Stimulated activated CD4-positive, alpha-beta T cell treated with anti-CD3 and anti-CD28 coated beads, Interleukin-4, amount 100 ng/mL, for 4 hours (primary cell): ENCODE data around the gene WNT11.
A peak's percentile ranks its signal among the peaks of the same experiment; 100 is the strongest.

ENCODE experiments used
- DNase-seq, 2 experiments: peaks; one replicate each; pipeline ENCODE4 v3.0.0-alpha.2; 2020

The WNT11 gene

DNA sequence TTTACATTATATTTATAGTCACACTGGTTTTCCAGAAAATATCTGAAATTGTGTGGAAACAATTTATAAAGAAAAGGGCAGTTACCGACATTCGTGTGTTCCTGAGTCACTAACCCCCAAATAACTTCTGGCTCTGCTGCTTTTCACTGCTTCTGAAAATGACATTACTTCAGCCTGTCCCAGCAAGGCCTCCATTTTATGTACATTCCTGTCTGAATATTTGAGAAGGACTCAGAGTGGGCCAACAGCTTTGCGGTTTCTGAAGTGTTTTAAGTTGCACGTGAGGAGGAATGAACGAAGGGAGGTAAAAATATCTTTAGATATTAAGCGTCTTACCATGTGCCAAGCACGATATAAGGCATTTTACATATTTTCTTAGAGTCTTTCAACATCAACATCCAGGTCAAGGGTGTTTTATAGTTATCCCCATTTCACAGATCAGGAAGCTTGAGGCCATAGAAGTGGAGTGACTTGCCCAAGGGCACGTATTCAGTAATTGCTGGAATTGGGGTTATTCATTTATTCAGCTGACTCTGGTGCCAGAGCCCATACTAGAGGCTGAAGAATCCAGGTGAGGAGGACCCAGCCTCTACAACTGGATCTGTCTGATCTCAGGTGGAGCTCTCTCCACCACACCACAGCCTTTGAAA, 30.8 kb upstream of the WNT11 start:
- no peak for DNase-seq

DNA sequence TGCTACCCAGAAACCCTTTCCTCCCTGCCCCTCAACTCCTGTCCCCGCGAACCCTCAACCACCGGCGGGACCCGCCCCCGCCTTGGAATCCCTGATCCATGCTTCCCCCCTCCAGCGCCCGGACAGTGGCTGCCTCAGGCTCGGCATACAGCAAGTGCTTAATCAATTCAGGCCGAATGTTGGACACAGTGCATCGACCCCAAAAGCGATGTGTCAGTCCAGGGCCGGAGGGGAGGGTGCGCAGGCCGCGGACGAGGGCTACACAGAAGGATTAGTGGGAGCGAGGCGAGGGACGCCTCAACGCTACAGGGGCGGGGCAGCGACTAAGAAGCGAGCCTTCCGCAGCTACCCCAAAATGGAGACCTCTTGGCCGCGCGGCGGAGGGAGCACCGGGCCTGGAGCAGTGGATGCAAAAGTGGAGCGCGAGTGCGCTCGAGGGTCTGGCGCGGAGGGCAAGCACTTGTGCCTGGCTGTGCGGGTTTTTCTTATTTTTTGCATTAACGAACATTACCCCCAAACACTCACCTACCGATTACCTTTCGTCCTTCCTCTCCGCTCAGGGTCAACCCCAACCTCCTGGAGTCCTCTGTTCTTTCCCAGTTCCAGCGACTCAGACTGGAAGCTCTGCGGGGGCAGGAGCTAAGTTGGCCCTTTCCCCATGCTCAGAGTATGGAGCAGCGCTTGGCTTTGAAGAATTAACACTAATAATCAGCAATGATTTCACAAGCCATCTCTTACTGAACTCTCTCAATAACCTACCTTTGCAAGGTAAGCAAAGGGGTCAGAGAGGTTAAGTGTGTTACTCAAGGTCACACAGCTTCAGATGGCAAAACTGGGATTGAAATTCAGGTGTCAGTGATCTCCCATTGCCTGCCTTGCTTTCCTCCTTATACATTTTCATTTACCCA, 30.0 kb upstream of the WNT11 start:
- DNase-seq = peak in 1 of 2 experiments; percentile 22

DNA sequence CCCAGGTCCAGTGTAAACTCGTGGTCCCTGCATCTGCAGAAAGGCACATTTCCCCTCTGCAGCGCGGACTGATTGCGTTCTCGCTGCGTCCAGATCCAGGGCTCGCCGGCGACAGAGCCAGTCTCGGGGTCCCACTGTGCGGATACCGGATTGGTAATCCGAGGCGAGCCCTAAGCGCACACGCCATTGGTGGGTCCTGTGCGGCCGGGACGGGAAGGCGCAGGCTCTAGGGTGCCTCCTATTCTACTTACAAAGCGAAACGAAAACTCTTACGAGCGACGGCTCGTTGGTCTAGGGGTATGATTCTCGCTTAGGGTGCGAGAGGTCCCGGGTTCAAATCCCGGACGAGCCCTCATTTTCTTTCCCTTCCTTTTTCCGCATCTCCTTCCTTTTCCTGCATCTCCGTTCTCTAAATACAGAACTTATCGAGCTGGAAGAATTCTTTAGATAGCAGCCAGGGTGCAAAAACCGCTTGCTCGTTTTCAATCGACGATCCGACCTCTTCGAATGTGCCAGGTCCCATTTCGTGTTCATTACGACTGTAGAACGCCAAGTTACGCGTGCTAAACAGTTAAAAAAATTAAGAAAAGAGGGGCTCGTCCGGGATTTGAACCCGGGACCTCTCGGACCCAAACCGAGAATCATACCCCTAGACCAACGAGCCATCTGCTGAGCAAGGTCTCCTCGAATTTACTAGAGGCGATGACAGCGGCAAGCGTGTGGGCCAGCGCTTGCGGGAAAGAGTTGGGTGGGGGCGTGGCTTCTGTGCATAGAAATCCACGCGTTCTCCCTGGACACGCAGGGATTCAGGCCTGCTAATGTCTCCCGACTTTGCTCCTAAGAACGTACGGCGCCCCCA, 29.2 kb upstream of the WNT11 start:
- peak; percentile 88 for DNase-seq

DNA sequence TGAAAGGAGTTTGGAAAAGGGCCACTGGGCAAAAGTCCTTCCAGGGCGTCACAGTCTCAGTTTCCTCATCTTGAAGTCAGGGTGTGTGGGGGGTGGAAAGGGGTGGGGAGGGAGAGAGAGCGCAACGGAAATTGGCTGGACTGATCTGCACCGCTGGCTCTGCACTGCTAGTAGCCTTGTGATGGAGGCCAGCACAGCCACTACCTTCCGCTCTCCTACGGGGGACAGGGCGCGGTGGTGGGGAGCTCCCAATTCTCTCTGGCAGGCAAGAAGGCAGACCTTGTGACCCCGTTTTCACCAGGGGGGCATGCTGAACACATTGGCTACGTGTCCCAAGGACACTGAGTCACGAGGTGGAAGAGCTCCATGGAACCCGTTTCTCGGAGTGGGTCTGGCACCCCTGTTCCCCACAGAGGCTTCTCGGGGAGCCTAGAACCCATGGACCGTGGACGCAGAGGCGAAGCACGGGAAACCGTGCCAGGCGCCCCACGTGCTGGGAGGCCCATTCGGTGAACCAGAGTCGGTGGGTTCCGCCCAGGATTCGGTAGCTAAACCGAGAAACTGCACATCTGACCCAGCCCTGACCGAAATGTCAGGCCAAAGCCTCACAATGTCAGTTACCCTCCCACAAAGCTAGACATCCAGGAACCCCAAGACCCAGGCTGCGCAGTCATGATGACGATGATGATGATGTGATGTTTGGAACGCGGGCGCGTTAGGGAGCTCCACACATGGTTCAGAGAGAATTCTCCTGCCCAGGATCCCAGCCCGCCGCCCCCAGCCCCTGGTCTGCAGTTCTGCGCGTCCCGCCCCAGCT, 28.3 kb upstream of the WNT11 start:
- DNase-seq = peak in 1 of 2 experiments; percentile 39

DNA sequence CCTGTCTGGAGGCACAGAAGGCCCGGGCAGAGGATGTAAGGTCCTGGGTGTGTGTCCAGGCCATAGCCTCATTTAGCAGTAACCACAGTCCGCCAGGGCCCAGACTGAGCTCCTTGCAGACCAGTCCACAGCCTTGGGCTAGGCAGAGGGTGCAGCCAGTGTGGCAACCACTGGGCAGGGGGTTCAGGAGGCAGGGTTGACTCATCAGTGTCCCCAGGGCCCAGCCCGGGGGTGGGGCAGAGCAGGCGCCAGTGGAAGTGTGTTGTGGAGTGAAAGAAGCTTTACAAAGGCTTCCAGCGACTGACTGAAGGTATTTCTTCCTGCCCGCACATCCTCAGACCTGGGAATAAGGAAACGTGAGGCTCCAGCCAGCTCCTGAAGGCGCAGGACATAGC, 27.7 kb upstream of the WNT11 start:
- DNase-seq = no peak

DNA sequence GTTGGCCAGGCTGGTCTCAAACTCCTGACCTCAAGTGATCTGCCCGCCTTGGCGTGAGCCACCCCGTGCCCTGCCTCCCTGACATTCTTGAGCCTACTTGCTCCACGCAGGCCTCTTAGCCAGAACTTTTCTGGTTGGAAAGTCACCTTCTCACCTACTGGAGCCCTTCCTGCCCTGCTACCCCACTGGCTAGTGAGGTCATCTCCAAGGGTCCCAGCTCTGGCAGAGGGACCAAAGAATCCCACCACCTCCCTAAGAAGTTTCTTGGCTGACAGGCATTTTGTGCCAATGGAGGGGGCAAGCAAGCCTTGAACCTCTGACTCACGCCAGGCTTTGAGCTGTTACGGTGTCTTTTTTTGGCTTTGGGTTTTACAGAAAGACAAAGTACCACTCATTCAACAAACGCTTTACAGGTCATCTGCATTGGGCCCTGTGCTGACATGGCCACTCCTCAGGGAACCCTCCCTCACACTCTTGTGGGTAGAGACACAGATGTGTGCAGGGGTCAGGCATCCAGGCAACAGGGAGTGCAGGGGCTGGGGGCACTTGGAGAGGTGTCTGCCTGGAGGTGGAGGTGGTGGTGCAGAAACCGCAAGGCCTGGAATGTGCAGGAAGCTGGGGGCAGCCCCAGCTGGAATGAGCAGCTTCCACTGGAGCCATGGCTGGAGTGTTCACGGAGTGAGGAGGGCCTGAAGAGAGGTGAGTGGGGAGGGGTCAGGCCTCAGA, 27.1 kb upstream of the WNT11 start:
- DNase-seq = no peak

DNA sequence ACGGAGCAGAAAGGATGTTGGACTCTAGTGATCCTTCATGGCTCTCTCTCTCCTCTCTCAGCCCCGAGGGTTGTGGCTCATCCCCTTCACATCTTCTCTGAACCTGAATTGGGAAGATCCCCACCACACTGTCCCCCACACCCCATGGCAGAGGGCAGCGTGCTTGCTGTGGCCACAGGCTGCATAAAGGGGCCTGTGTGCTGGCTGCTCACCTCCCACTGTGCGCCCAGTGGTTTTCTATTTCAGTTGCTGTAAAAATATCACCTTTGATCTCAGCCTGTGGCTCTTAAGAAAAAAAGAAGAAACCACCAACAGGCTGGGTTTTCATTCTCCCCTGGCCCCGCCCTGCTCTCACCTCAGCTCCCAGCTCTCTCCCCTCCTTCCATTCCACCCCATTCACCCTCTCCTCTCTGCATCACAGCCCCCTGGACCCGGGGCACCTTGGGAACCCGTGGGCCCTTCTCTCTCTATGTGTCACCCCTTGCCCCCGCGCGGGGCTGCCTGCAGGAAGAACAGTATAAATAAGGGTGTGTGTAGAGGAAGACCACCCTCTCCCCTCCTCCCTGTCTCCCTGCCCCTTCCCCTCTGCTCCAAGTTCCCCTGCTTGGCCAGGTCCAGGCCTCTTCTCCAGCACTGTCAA, 25.8 kb upstream of the WNT11 start:
- DNase-seq = peak in 1 of 2 experiments; percentile 23

DNA sequence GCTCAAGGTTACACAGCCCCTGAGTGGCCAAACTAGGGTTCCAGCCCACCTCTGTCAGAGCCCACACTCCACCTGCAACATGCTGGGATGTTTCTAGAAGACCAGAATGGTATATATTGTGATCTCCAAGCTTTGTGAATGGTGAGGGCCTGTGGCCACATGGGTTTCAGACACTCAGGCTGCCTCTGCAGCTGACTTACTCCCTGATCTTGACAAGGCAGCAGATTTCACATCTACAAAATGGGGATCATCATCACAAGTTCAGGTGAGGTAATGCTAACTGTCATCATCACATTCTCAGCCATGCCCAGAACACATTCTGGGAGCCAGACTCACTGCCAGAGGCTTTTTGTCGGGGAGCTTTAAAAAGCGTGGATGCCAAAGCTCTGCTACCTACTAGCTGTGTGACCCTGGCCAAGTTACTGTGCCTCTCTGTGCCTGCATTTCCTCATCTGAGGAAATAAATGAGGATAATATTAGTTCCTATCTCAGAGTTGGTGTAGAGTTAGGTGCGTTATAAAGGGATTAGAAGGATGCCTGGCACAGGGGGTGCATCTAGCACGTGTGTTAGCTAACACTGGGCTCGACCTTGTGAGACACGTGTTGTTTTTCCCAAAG, 24.9 kb upstream of the WNT11 start:
- DNase-seq = no peak

DNA sequence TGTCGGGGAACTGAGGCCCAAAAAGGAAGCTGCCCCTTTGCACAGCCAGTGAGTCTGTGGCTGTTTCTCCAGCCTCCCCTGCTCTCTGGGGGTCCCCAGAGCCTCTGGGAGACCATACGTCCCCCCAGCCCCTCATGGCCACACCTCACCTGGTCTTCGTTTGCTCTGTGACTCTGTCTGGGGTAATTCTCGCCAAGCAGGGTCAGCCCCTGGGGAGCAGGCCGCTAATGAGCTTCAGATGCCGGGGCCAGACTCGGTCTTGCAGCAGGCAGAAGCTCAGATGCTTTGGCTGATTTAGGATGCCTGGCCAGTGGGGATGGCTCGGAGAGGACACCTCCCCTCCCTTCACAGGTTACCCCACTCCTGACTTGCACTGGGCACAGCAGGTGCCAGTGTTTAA, 24.1 kb upstream of the WNT11 start:
- DNase-seq = no peak

DNA sequence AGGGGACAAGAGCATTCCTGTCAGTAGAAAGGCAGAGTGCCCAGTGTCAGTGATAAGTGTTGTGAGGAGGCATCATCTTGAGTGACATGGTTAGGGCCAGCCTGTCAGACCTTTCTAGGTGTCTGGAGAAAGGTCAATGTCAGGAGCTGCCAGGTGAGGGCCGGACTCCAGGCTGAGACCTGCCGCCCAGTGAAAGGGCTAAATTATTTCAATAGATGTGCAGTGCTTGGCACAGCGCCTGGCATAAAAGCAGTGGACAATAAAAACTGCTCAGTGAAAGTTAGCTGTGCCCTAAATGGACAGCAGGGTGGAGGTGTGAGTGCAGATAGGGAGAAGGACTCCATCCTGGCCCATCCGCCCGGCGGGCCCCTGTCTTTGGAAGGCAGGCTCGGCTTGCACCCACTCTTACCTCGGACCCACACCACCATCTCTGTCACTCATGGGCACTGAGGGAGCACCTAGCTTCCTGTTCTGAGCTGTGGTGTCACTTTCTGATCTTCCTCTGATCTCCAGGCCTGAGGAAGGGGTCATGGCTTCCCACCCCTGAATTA, 23.5 kb upstream of the WNT11 start:
- no peak for DNase-seq

DNA sequence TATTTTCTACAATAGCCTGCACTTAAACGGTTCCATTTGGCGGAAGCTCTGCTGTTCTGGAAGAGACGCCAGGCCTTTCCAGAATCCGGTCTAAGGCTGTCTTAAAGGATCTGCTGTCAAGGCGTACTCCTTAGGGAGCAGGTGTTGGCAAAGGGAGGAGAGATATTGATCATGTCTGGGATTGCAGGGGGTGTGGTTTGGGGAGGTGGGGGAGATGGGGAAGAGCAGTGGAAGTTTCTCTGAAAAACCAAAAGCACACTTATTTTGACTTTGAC, 22.5 kb upstream of the WNT11 start:
- no peak for DNase-seq

DNA sequence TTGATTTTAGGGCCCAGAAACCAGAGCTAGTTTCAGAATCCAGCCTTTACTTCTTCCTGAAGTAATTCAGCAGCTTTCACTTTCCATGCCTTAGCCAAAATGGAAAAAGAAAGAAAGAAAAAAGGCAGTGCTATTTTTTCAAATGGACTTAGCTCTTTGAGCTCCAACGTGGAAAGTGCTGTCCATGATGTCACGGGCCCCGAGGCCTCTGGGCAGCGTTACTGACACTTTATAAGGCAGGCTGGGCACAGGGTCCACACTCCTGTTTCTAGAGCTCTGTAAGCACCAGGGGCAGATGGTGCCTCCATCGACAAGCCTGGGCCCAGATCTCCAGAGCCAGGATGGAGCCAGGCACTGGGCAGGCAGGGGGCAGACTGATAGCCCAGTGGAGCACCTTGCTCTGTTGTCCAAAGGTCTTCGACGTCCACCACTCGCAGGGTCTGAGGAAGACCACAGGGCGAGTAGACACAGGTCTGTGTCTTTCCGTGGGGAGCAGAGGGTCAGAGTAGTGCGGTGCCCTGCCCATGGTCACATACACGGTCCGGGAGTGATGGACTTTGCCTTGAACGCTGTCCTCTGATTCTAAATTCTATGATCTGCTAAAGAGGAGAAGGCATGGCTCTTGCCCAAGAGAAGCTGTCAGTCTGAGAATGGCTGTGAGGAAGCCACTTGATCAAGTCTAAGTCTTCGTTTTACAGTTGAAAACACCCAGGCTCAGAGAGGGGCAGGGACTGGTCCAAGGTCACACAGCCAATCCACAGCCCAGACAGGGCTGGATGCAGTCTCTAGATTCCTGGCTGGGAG, 22.0 kb upstream of the WNT11 start:
- DNase-seq = no peak

DNA sequence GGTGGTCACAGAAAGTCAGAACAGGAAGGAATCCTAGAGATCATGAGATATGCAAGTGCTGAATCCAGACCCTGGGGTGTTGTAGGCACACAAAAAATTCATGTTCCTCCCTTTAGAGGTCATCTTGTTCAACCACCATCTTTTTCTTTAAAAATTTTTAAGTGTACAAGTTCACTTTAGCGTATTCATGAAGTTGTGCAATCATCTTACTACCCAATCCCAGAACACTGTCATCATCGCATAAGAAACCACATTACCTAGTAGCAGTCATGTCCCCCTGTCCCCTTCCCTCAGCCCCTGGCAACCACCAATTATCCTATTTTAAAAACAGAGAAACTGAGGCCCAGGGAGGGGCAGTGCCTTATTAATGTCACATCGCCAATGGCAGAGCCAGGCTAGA, 20.3 kb upstream of the WNT11 start:
- DNase-seq = no peak

DNA sequence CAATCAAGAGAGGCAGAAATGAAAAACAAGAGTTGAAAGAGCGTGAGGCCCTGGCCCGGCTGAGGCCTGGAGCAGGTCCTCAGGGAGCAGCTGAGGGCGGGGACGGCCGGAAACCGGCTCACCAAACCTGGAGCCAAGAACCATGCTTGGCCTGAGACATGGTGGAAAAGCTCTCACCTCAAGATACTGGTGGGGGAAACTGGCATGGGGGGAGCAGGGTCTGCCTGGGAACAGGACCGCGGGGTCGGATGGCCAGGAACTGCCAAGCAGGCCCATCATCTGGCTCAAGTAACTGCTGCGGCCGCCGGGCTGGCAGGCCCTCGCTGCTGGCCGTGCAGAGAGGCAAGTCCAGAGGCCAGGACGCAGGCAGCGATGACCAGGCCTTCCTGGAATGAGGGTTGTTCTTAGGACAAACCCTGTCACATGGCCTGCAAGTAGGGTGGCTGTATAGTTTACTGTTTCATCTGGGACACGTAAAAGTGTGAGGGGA, 18.9 kb upstream of the WNT11 start:
- no peak for DNase-seq

DNA sequence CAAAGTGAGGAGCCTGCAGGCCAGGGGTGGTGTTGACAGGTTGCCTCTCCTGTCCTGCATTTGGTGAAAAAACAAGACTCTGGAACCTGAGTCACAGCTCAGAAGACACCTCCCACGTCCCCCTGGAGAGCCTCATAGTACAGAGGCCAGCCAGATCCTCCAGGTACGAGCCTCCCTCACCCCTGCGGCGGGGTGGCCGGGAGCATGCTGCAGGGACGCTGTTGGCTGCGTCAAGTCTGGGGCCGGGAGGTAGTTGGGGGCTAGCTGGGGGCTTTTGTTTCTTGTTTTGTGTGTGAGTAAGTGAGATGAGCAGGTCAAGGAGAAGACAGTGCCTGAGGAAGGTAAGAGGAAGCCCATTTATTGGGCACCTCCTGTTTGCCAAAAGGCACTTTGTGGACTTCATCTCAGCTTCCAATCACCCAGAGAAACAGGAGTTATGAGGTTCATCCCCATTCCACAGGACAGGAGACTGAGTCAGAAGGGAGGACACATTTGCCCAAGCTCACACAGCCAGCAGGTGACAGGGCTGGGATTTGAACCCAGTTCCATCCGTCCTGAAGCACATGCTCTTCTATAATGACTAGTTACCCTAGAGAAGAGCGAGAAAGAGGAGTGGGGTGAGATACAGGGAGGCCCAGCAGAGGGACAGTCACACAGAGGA, 18.3 kb upstream of the WNT11 start:
- DNase-seq = no peak

DNA sequence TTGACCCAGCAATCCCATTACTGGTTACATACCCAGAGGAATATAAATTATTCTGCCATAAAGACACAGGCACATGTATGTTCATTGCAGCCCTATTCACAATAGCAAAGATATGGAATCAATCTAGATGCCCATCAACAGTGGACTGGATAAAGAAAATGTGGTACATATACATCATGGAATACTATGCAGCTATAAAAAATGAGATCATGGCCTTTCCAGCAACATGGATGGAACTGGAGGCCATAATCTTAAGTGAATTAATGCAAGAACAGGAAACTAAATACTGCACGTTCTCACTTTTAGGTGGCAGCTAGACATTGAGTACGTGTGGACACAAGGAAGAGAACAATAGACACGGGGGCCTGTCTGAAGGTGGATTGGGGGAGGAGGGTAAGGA, 15.1 kb upstream of the WNT11 start:
- no peak for DNase-seq

DNA sequence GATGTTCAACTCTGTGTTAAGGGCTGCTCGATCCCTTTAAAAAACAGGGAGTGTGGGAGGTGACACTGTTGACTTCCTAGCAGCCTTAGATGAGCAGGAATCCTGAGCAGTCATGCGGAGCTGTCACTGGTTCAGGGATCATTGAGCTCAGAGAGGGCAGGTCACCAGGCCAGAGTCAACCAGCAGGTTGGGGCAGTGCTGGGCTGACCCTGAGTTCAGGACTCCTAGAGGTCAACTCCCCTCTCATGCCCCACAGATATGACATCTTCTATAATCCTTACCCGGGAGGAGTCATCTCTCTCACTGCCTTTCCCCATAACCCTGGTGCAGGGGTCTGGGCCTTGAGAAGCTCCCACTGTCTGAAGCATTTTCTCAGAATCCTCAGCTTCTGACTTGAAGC, 12.9 kb upstream of the WNT11 start:
- no peak for DNase-seq

DNA sequence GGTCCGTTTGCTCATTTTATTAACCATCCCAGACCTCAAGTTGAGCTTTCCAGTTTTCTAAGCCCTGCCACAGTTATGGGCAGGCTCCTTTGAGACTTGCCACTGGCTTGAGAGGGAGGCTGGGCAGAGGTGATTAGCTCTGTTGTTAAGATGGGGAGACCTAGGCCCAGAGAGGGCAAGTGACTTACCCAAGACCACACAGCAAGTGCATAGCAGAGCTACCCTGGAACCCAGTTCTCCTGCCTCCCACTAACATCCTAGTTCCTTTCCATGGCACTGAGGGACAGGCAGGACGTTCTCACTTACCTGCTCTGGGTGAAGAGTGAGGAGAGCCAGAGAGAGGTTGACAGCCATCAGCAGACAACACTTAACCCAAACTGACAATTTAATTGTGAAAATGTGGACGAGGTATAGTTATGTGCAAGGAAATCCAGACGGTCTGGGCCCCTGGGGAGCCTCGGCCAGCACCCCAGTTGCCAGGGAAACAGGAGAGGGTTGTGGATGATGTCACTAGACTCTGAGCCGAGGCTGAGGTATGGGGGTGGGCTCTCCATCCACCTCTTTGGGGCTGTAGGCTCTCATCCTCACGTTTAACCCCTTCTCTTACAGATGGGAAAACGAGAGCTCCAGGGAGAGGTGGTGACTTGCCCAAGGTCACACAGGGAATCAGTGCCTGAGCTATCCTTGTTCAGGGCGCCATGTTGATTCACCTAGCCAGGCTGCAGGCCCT, 12.3 kb upstream of the WNT11 start:
- no peak for DNase-seq
